Endometrial microvascular endothelial cells (primary cell): ENCODE data around the gene ANKS6. TPM values are rescaled to one million over a fixed set of nuclear protein-coding genes. Genes with fewer than 3 reads are reported as not detected.

ENCODE experiments used
- in situ Hi-C: cut with HindIII; loops from 2 replicates; pipeline ENCODE4 v1.10.0; 2017; ENCODE audit warnings: low sequenced_read_pairs, low pct_unique_long_range_greater_than_20kb; ENCODE audit errors: inconsistent ontology term
- total RNA-seq: library from RNA; depleted of rRNA; stranded (reverse); fragments of >200 nt; gene quantifications from one replicate; pipeline ENCODE4 v1.2.3, GENCODE V29; 2015; ENCODE audit errors: inconsistent ontology term

Gene ANKS6
- total RNA-seq, 1 donor from 2014 or later: 18.1 TPM

DNA sequence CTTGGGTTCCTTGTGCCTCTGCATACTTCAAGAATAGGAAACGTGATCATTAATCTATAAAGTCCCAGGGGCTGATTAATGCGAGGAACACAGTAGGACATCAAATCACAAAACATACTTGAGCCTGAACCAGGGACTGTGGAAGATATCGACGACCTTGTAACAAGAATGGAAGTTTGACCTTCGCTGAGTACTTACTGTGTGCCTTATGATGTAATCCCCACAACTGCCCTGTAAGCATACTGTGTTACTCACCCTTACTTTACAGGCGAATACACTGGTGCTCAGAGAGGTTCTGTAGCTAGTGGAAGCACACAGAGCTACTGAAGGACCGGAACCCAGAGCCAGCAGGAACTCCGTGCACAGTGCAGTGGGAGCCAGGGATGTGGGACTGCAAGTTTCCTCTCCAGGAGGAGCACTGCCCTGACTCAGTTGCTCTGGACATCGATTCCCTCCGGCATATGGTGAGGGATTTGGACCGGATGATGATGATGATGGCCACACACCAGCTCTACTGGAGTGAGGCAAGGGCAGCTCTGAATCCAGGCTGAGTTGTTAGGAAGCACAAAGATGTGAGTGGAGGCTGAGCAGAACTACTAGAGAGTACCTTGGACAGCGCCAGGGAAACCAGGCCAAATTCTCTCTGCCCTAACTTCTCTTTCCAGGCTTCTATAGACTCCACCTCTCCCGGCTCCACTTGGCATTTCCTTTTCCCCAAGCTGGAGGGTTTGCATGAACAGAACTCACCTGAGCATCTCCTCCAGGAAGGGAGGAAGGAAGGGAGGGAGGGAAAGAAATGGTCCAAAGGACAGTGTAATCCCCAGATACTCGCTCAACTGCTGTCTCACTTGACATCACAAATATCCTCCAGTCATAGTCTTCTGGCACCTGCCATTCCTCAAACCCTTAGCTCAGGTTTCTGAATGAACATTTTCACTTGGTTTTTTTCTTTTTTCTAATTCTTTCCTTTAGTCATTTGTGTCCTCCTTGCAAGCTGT, 86.1 kb downstream of the ANKS6 start:
- in situ Hi-C loops: no loop called here

GRCh38 chr9:98708933-98709911, 87.1 kb downstream of the ANKS6 start, which contains the start of gene GABBR2:
TSS of gene GABBR2 (minus strand) at chr9:98708935. CDS start at chr9:98708737, 198 bp downstream.
- in situ Hi-C loops: no loop called here

DNA sequence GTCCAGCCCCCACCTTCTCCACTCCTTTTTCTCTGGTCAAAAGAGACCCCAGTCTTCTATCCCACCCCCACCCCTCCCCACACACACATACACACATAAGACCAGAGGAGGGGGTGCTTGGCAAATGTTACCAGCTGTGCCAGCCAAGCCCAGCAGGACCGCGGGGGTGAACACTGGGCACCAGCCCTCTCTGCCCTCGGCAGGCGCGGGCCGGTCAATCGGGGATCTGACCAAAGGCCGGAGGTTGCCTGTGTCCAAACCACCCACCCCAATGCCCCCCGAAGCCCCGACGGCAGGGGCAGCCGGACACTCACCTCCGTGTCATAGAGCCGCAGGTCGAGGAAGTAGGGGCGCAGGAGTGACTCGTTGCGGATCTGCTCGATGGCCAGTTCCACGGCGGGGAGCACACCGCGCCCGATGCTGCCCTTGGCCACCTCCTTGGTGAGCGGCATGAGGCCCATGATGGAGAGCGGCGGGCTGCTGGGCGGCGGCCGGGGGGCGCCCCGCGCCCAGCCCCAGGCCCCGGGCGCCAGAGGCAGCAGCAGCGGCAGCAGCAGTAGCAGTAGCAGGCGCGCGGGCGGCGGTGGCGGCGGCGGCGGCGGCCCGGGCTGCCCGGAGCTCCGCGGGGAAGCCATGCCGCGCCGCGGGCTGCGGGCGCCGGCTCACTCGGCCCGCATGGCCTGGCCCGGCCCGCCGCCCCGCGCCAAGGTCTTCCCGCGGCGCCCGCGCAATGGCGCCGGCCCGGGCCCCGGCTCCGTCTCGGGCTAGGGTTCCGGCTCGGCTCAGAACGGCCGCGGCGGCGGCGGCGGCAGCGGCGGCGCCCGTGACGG, 88.0 kb downstream of the ANKS6 start:
- in situ Hi-C loops: no loop called here

DNA sequence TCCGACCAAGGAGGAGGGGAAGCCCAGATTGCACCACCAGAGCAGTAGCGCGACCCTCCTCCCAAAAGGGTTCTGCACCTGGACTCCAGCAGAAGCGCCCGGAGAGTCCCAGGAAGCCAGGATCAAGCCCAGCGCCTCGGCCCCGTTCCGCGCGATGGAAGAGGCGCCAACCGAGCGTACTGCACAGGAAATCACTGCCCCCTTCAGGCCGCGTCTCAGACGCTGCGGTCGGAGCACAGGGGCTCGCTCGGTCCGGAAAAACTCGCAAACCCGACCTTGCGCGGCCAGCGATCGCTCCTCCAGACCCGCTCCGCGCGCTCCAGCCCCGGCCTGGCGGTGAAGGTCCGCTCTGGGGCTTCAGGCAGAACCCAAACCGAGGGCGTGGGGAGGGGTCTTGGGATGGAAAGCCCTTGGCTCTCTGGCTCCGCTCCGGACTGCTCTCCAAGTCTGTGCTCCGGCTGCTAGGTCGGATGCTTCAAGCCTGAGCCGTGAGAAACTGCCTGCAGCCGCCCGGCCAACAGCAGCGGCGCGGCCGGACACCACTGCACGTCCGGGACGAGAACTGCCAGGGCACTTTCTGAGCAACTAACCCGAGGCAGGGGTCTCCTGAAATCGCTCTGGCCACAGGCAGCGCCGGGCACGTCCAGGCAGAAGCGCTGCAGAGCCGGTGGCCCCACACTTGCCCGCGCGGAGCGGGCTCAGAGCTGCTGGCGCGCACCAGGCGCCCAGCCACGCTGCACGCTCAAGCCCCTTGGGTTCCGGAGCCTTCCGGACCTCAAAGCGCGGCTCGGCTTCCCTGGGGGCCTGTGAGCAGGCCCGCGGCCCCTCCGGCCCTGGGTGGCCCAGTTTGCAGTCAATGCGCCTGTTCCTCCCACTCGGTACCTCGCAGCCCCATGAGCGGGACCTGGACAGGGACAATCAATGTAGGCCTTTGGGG, 88.9 kb downstream of the ANKS6 start:
- in situ Hi-C loops: no loop called here

DNA sequence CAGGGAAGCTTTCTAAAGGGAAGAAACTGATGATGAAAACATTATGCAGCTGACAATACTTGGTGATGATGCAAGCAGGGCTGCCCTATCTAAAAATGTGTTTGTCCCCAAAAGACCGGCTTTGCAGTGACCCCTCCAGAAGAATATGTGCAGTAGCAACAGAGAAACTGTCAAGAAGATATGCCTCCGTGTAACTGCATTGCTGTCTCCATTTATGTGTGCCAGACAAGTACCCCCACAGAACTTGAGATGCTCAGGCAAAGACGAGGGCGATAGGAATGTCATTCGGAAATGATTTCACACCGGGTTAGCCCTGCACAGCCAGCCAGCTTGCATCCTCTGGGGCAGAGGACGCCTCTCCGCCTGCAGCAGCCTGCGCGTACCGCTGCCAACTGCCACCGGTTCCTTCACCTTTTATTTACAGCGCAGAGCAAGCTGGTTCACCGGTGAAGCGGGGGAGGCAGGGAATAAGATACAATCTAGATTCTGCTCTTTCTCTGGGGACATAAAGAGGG, 89.6 kb downstream of the ANKS6 start:
- in situ Hi-C loops: no loop called here

DNA sequence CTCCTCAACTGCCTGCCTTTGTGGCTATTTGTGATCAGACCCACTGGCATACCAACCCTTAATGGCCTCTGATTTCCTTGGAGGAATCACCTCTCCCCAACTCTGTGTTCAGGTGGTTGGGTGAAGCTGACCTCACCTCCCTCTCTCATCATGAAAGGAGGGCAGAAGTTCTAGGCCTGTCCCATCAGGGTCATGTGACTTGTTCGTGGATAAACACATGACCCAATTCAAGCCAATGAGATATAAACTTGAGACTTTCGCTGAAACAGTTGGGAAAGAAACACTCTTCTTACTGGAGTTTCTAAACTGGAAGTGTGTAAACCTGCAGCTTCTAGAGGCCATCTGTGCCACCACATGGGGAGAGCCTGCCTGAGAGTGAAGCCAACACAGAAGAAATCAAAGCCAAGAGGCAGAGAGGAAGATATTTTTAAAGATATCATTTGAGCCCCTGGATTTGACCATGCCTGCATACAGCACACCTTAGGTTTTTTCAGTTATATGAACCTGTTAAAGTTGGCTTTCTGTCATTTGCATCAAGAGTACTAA, 93.4 kb downstream of the ANKS6 start:
- in situ Hi-C loops: no loop called here

DNA sequence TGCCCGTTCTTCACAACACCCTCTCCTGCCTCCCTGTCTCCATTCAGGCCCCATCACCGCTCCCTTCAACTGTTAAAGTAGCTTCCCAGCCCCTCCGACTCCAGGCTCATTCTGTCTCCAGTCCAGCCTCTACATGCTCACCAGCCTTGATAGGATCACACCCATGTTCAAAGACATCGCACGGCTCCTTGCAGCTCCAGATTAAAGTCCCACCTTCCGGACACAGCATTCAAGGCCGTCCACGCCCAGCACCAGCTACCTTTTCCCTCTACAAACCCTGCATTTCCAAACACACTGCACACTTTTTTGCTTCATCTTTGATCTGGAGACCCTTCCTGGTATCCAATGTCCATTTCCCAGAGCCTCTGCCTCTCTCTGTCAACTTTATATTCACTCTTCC, 94.0 kb downstream of the ANKS6 start:
- in situ Hi-C loops: no loop called here

DNA sequence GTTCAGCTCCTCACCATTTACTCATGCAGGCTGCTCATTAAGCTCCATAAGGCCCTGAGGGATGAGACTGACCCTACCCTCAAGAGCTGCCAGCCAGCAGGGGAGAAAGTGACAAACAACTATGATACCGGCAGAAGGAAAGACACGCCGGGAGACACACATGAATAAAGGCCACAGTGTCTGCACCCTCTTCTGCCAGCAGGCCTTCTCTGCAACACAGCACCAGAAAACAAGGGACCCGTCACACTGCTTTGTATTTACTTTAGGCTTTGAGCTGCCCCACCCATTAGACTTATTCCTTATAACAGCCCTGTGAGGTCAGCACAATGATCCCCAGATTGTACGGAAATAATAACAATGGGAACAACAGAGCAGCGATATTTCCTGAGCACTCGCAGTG, 94.8 kb downstream of the ANKS6 start:
- in situ Hi-C loops: no loop called here

- in situ Hi-C loops: no loop called here
These were observed 95.6 kb downstream of the ANKS6 start for GRCh38 chr9:98700801-98701200.

- in situ Hi-C loops: no loop called here
These were observed 97.5 kb downstream of the ANKS6 start for GRCh38 chr9:98698856-98699255.

DNA sequence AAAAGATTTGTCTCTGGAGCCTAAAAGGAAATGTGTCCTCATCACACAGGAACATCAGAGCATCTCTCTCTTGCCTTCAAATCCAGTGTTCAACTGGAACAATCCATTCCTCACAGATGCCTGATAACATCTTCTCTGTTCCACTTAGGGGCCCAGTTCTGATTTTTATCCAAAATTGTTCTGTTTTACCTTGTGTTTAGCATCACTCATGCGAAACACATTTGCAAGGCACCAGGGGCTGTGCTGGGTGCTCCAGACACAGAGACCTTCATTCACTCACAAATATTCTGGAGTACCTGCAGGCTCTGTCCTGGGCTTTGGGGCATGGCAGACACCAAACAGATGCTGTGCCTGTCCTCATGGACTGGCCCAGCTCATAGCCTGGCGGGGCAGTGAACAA, 101.4 kb downstream of the ANKS6 start:
- in situ Hi-C loops: no loop called here

DNA sequence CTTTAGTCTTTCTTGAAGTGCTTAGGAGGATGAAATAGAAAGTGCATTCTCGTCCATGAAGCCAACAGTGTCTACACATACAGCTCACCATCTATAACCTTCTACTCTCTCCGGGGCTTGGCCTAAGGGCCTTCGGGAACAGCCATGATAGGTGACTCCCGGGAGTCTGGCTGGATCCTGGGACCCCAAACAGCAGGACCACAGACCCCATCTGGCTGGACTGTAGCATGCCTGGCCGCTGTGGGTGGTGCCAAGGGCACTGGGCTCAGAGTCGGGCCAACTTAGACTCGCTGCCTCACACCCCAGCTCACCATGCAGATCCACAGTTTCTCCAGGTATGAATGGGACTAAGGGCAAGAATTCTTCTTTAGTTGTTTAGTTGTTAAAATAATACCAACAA, 104.0 kb downstream of the ANKS6 start:
- in situ Hi-C loops: no loop called here

DNA sequence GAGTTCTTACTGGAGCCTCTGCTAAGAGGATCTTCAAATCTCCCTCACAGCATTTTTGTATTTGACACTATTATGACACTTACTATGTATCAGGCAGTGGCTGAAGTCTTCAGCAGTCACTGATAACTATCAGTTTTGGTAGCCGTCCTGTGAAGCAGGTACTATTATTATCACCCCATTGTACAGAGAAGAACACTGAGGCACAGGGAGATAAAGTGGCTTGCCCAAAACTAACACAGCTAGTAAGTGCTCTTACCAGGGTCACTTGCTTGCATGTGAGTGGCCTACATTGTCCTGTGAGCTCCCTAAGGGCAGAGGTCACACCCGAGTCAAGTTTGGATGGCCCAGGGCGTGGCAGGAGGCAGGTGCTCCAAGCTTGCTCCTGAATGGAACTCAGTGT, 104.5 kb downstream of the ANKS6 start:
- in situ Hi-C loops: no loop called here

GRCh38 chr9:98690686-98691085, 105.7 kb downstream of the ANKS6 start:
- in situ Hi-C loops: no loop called here

GRCh38 chr9:98688710-98689495, 107.5 kb downstream of the ANKS6 start:
- in situ Hi-C loops: no loop called here

GRCh38 chr9:98687911-98688310, 108.4 kb downstream of the ANKS6 start:
- in situ Hi-C loops: no loop called here
